ENCODE measurements around the gene CNEP1R1. TPM values are rescaled to one million over a fixed set of nuclear protein-coding genes. Genes with fewer than 3 reads are reported as not detected.

Gene CNEP1R1
- total RNA-seq, 1 donor from 2014 or later, result 26.1 TPM

- TF ChIP-seq CTCF (conservative IDR thresholded peaks at IDR 0.05), result no peak
- H3K36me3 Mint-ChIP-seq, result peaks cover 14% of the 10 kb centered on the region
- peak overlapping the region; percentile 14 for H3K4me3 Mint-ChIP-seq
- H3K27me3 Mint-ChIP-seq, result no peaks in the 10 kb centered on the region
- DNase-seq (ENCODE audit: extremely low spot score, unreplicated experiment), result no peak
- H3K27ac Mint-ChIP-seq, result peak overlapping the region; percentile 65
- peaks cover 13% of the 10 kb centered on the region for H3K4me1 Mint-ChIP-seq (ENCODE audit: unreplicated experiment)
- H3K9me3 Mint-ChIP-seq, result no peaks in the 10 kb centered on the region
Observed at GRCh38 chr16:50035468-50035992, 10.5 kb downstream of the CNEP1R1 start.

- no peaks in the 10 kb centered on the region for H3K9me3 Mint-ChIP-seq
- TF ChIP-seq CTCF (conservative IDR thresholded peaks at IDR 0.05), result no peak
- H3K4me1 Mint-ChIP-seq (ENCODE audit: unreplicated experiment), result peaks cover 10% of the 10 kb centered on the region
- H3K36me3 Mint-ChIP-seq, result peaks cover 14% of the 10 kb centered on the region
- H3K27ac Mint-ChIP-seq, result no peak overlapping the region
- DNase-seq (ENCODE audit: extremely low spot score, unreplicated experiment), result no peak
- H3K27me3 Mint-ChIP-seq, result no peaks in the 10 kb centered on the region
- no peak overlapping the region for H3K4me3 Mint-ChIP-seq
Observed at GRCh38 chr16:50036426-50036825, 11.4 kb downstream of the CNEP1R1 start.

- H3K9me3 Mint-ChIP-seq, result no peaks in the 10 kb centered on the region
- TF ChIP-seq CTCF (conservative IDR thresholded peaks at IDR 0.05), result no peak
- H3K36me3 Mint-ChIP-seq, result peaks cover 10% of the 10 kb centered on the region
- H3K27me3 Mint-ChIP-seq, result no peaks in the 10 kb centered on the region
- DNase-seq (ENCODE audit: extremely low spot score, unreplicated experiment), result no peak
- peaks cover 10% of the 10 kb centered on the region for H3K4me1 Mint-ChIP-seq (ENCODE audit: unreplicated experiment)
- H3K27ac Mint-ChIP-seq, result peak overlapping the region; percentile 18
- H3K4me3 Mint-ChIP-seq, result no peak overlapping the region
Observed at GRCh38 chr16:50037662-50038220, 12.7 kb downstream of the CNEP1R1 start.

DNA sequence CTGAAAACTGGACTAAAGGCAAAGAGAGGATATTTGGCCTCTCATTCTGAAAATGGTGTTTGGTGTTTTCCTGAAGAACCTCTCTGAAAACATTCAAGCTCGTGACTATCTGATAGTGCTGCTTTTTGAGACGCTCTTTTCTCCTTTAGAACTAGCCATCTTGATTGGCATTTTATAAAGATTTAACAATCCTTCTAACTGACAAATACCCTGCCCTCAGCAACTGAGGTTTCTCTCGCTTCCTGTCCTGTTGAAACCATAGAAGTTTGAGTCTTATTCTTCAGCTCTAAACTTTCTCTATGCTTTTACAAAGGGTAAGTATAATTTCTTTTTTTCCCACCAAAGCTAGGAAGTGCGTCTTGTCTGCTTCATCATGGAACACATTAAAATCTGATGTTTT lies 13.3 kb downstream of the CNEP1R1 start:
- Mint-ChIP-seq H3K27ac (peak overlapping the region; percentile 24), H3K4me3 (no peak overlapping the region), H3K9me3 (no peaks in the 10 kb centered on the region), H3K4me1 (ENCODE audit: unreplicated experiment) (peaks cover 10% of the 10 kb centered on the region), H3K36me3 (peaks cover 10% of the 10 kb centered on the region), H3K27me3 (no peaks in the 10 kb centered on the region)
- DNase-seq (ENCODE audit: extremely low spot score, unreplicated experiment), result no peak
- no peak for TF ChIP-seq CTCF (conservative IDR thresholded peaks at IDR 0.05)

GRCh38 chr16:50038756-50039529 lies 13.9 kb downstream of the CNEP1R1 start:
- DNase-seq (ENCODE audit: extremely low spot score, unreplicated experiment), result no peak
- H3K27ac Mint-ChIP-seq, result peak overlapping the region; percentile 27
- H3K9me3 Mint-ChIP-seq, result no peaks in the 10 kb centered on the region
- no peak overlapping the region for H3K4me3 Mint-ChIP-seq
- H3K27me3 Mint-ChIP-seq, result peaks cover under 1% of the 10 kb centered on the region
- H3K36me3 Mint-ChIP-seq, result peaks cover 10% of the 10 kb centered on the region
- TF ChIP-seq CTCF (conservative IDR thresholded peaks at IDR 0.05), result no peak
- H3K4me1 Mint-ChIP-seq (ENCODE audit: unreplicated experiment), result peaks cover 10% of the 10 kb centered on the region
